Keratinocyte (primary cell): Measurements from ENCODE around the gene NPHP3. TPM values are rescaled to one million over a fixed set of nuclear protein-coding genes. Genes with fewer than 3 reads are reported as not detected.

ENCODE experiments used
- DNase-seq: peaks from one replicate; pipeline ENCODE4 v3.0.0-alpha.2; 2011; ENCODE audit warnings: low read depth, missing footprints, low spot score
- FAIRE-seq: peaks from 2 replicates; lab custom pipeline; 2011; peaks lifted over from hg19 to GRCh38; lab: Jason Lieb, UNC
- H2AFZ ChIP-seq: 2 replicates; pipeline ENCODE4 v1.6.0; 2012; ENCODE audit warnings: low read length, control low read depth, inconsistent platforms; ENCODE audit not compliant: control insufficient read depth
- H3K27ac ChIP-seq: 2 replicates; pipeline ENCODE4 v1.5.1; 2011; ENCODE audit warnings: low read length; ENCODE audit not compliant: control insufficient read depth, insufficient read depth
- H3K27me3 ChIP-seq: 3 replicates; pipeline ENCODE4 v1.6.0; 2011; ENCODE audit warnings: low read length; ENCODE audit not compliant: control insufficient read depth, insufficient read depth; ENCODE audit errors: extremely low read depth
- H3K36me3 ChIP-seq, 2 experiments: 2 replicates in 1 of 2; 3 replicates in 1 of 2; pipeline ENCODE4 v1.5.1; 2011; ENCODE audit warnings: low read length in 2 of 2, mild to moderate bottlenecking in 1 of 2; ENCODE audit not compliant: control insufficient read depth in 2 of 2, insufficient read depth in 2 of 2; ENCODE audit errors: extremely low read depth in 1 of 2
- H3K4me1 ChIP-seq: 3 replicates; pipeline ENCODE4 v1.5.1; 2011; ENCODE audit warnings: low read length; ENCODE audit not compliant: control insufficient read depth, insufficient read depth; ENCODE audit errors: extremely low read depth
- H3K4me2 ChIP-seq: 3 replicates; pipeline ENCODE4 v1.6.0; 2011; ENCODE audit warnings: low read depth, low read length; ENCODE audit not compliant: control insufficient read depth, insufficient read depth; ENCODE audit errors: extremely low read depth
- H3K4me3 ChIP-seq, 3 experiments: fragments of 200-600 bp in 1 of 3; sonication (generic) in 1 of 3; 2 replicates in 2 of 3; 3 replicates in 1 of 3; pipeline ENCODE4 v1.5.1; 2011 to 2016; ENCODE audit warnings: low read length in 3 of 3, mild to moderate bottlenecking in 3 of 3, control low read depth in 2 of 3, inconsistent platforms in 1 of 3, low read depth in 1 of 3, mixed read lengths in 1 of 3, mixed run types in 1 of 3, moderate library complexity in 1 of 3; ENCODE audit not compliant: control insufficient read depth in 2 of 3, insufficient read depth in 2 of 3; ENCODE audit errors: extremely low read depth in 1 of 3
- H3K79me2 ChIP-seq: 2 replicates; pipeline ENCODE4 v1.6.0; 2012; ENCODE audit warnings: low read length; ENCODE audit not compliant: control insufficient read depth, insufficient read depth
- H3K9ac ChIP-seq: 3 replicates; pipeline ENCODE4 v1.6.0; 2011; ENCODE audit warnings: low read length; ENCODE audit not compliant: control insufficient read depth, insufficient read depth; ENCODE audit errors: extremely low read depth
- H3K9me1 ChIP-seq: 3 replicates; pipeline ENCODE4 v1.6.0; 2011; ENCODE audit warnings: low read length; ENCODE audit not compliant: control insufficient read depth, insufficient read depth; ENCODE audit errors: extremely low read depth
- H3K9me3 ChIP-seq: 2 replicates; pipeline ENCODE4 v1.5.1; 2012; ENCODE audit warnings: low read depth, low read length; ENCODE audit not compliant: control insufficient read depth
- H4K20me1 ChIP-seq: 3 replicates; pipeline ENCODE4 v1.6.0; 2011; ENCODE audit warnings: low read length; ENCODE audit not compliant: control insufficient read depth, insufficient read depth; ENCODE audit errors: extremely low read depth
- CTCF ChIP-seq, 3 experiments: IDR thresholded peaks in 1 of 3; conservative IDR thresholded peaks in 1 of 3; optimal IDR thresholded peaks in 1 of 3; 2 replicates in 2 of 3; 3 replicates in 1 of 3; pipeline versions ENCODE3 to v1.5.1; 2011; ENCODE audit warnings: low read length in 3 of 3, mild to moderate bottlenecking in 3 of 3, moderate library complexity in 2 of 3, control low read depth in 1 of 3, inconsistent platforms in 1 of 3; ENCODE audit not compliant: insufficient read depth in 2 of 3; ENCODE audit errors: extremely low read depth in 1 of 3
- EZH2 ChIP-seq: IDR thresholded peaks from one replicate; pipeline ENCODE4 v1.6.1; 2012; ENCODE audit warnings: inconsistent platforms, mild to moderate bottlenecking, low read length, moderate library complexity
- dilution Hi-C: fragments of 300-500 bp; cut with MboI; formaldehyde crosslinking; loops from one replicate; pipeline ENCODE4 v1.7.0; 2020; ENCODE audit warnings: low sequenced_read_pairs; ENCODE audit not compliant: extremely low pct_ligation_motif_present
- polyA plus RNA-seq, 5 experiments: library from polyadenylated mRNA; depleted of rRNA in 3 of 5; stranded (reverse) in 3 of 5; stranded (forward) in 1 of 5; unstranded in 1 of 5; fragments of >200 nt; gene quantifications; 1 replicate in 1 of 5; 2 replicates in 3 of 5; 3 replicates in 1 of 5; pipeline versions ENCODE4 v1.2.1 to v1.2.3, GENCODE V29; 2011 to 2012; ENCODE audit warnings: missing spikeins in 2 of 5, low read depth in 1 of 5, low replicate concordance in 1 of 5

NPHP3 gene
- polyA plus RNA-seq, 1 donor (not counting 4 experiments of a cell fraction or from before 2014, with no cell fraction given): 22.4 TPM

- no peak for DNase-seq
- Histone ChIP-seq H3K4me1 (peaks cover 10% of the 10 kb centered on the region), H3K36me3 (peaks cover 2 to 9% of the 10 kb centered on the region in 2 experiments), H3K4me3 (no peak overlapping the region), H3K4me2 (no peak overlapping the region), H3K27me3 (no peaks in the 10 kb centered on the region), H3K9me1 (no peaks in the 10 kb centered on the region), H3K9me3 (no peaks in the 10 kb centered on the region), H2AFZ (no peak overlapping the region), H3K79me2 (peaks cover 16% of the 10 kb centered on the region), H3K9ac (no peak overlapping the region), H3K27ac (no peak overlapping the region), H4K20me1 (no peaks in the 10 kb centered on the region)
- TF ChIP-seq EZH2 (no peak), CTCF (optimal IDR thresholded peaks at IDR 0.05 in 1 of 3, IDR thresholded peaks at IDR 0.05 in 1 of 3, conservative IDR thresholded peaks at IDR 0.05 in 1 of 3; ENCODE audit: extremely low read depth in 1 of 3, insufficient read depth in 2 of 3, low read length in 3 of 3) (no peak)
- no peak for FAIRE-seq
- dilution Hi-C loops: no loop called here
Observed at GRCh38 chr3:132669256-132669777, 52.9 kb downstream of the NPHP3 start.

GRCh38 chr3:132665230-132665745, 56.9 kb downstream of the NPHP3 start:
- no peak for FAIRE-seq
- no peak for DNase-seq
- Histone ChIP-seq H3K27me3 (no peaks in the 10 kb centered on the region), H3K4me3 (no peak overlapping the region), H2AFZ (no peak overlapping the region), H3K9me1 (no peaks in the 10 kb centered on the region), H3K9ac (no peak overlapping the region), H3K9me3 (no peaks in the 10 kb centered on the region), H3K27ac (no peak overlapping the region), H3K79me2 (peaks cover 56% of the 10 kb centered on the region), H3K4me2 (no peak overlapping the region), H3K4me1 (peaks cover 21% of the 10 kb centered on the region), H3K36me3 (no peaks in the 10 kb centered on the region), H4K20me1 (no peaks in the 10 kb centered on the region)
- no peak for TF ChIP-seq EZH2
- no peak for TF ChIP-seq CTCF (optimal IDR thresholded peaks at IDR 0.05 in 1 of 3, IDR thresholded peaks at IDR 0.05 in 1 of 3, conservative IDR thresholded peaks at IDR 0.05 in 1 of 3; ENCODE audit: extremely low read depth in 1 of 3, insufficient read depth in 2 of 3, low read length in 3 of 3)
- dilution Hi-C loops: no loop called here
